AG09319 (cell line): ENCODE data around the gene IGF2.

ENCODE experiments used
- DNase-seq: peaks from one replicate; pipeline ENCODE4 v3.0.0-alpha.2; 2010; ENCODE audit warnings: low read depth; ENCODE audit errors: extremely low read depth
- TF ChIP-seq, protein P1 (sequence below): IDR thresholded peaks from 2 replicates; pipeline ENCODE4 v1.5.1; 2011; ENCODE audit warnings: low read depth, mild to moderate bottlenecking, inconsistent platforms, low read length, moderate library complexity

IGF2 gene

DNA sequence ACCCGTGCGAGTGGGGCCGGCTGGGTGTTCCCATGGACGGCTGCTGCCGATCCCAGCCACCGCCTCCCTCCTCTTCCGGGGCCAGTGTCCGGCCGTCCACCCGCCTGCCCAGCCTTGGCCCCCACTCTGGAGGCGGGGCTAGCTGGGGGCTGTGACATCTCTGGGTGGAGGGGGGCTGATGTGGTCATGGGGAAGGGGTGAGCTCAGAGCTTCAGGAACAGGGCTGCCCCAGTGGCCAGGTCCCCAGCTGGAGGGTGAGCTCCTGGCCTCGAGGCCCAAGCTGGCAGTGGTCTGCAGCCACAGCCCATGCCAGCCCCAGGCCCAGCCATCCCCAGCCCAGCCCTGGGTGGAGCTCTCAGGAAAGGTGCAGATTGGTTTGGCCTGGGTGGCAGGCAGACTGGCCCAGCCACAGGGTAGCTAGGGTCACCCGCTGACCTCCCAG, 19.1 kb upstream of the IGF2 start:
- TF ChIP-seq, protein P1, sequence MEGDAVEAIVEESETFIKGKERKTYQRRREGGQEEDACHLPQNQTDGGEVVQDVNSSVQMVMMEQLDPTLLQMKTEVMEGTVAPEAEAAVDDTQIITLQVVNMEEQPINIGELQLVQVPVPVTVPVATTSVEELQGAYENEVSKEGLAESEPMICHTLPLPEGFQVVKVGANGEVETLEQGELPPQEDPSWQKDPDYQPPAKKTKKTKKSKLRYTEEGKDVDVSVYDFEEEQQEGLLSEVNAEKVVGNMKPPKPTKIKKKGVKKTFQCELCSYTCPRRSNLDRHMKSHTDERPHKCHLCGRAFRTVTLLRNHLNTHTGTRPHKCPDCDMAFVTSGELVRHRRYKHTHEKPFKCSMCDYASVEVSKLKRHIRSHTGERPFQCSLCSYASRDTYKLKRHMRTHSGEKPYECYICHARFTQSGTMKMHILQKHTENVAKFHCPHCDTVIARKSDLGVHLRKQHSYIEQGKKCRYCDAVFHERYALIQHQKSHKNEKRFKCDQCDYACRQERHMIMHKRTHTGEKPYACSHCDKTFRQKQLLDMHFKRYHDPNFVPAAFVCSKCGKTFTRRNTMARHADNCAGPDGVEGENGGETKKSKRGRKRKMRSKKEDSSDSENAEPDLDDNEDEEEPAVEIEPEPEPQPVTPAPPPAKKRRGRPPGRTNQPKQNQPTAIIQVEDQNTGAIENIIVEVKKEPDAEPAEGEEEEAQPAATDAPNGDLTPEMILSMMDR, result no peak
- DNase-seq, result no peak

DNA sequence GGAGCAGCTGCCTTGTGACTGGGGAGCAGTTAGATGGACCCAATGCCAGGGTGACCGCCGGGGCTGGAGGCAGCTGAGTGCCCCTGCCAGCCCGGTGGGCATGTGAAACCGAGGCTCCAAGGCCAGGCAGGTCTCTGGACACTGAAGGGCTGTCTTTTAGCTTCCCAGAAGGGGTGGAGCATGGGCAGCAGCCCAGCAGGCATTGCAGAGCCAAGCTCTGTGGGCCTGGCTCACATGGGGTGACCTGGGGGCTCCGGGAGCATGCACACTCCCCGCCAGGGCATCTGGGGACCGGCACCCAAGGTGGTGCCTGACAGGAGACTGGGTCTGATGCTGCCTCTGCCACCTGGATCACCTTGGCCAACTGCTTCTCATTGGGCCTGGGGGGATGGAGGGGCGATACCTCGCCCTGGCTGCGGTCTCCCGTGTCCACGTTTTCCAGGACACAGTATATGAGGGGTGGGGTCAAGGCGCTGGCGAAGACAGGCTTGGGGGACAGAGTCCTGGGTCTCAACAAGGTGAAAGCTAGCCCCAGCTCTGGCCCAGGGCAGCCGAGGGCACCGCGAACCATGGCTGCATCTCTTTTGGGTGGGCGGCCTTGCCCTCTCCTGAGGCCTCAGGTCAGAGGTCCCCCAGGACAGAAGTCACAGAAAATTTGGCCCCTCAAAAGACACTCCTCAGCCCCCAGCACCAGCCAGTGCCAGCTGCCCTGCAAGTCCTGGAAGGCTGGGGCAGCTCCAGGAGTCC, 18.3 kb upstream of the IGF2 start:
- TF ChIP-seq, protein P1, result no peak
- no peak for DNase-seq

DNA sequence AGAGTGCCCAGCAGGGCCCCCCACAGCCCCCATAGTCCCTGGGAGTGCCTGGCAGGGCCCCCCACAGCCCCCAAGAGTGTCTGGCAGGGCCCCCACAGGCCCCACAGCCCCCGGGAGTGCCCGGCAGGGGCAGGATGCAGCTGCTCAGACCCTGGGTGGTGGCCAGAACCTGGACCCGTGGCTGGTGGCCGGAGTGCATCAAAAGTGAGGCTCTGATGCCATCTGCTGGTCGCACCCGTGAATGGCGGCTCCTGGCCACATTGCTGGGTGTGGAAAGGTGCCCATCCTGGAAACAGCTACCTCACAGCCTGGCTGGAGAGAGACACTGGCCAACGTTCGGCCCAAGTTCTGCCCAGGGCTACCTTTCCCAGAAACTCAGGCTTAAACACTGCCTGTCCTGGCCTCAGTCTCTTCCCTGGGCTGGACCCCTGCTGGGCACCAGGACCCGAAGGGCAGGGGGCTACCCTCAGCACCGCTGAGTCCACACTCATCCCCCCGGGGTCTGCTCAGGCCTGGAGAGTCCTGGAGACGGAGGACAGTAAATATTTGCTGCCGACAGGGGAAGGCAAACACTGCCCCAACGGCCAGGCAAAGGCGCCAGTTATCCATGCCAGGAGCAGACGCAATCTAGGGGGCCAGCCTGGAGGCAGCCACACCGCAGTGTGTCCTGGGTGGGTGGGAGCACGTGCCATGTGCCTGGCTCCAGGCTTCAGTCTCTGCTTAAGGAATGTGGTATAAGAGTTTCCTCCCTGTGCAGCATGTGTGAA, 17.4 kb upstream of the IGF2 start:
- TF ChIP-seq, protein P1, result peak; percentile 79
- DNase-seq, result no peak

DNA sequence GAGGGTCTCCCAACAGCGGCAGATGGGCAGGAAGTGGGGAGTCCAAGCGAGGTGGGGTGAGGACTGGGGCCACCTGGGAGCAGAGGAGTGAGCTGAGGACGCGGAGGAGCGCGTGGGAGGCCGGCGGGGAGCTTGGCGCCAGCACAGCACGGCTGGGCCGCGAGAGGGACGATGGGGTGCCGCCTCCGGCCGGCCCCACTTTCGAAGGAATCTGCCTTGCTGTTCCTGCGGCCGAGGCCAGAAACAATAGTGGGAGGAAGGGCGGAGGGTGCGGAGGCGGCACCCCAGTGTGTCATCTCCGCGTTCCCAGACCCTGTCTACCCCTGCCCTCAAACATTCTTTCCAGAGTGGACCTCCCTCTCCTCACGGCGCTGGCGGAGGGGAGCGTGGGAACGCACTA, 16.3 kb upstream of the IGF2 start:
- TF ChIP-seq, protein P1, result no peak
- DNase-seq, result no peak

DNA sequence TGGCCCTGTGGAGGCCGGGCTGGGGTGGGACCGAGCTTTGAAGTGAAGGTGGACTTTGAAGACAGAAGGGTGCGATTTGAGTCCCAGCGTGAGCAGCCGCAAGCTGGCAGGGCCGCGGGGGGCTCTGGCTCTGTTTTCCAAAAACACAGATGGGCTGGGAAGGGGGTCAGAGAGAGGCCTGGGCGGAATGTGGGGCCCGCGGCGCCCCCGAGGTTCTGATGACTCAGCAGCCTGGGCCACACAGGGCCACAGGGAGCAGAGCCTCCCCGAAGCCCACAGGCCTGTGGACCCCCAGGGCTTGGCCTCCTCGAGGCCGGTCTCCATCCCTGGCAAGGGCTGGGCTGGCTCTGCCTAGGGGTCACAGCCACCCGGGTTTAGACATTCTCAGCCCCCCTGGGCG, 15.7 kb upstream of the IGF2 start:
- TF ChIP-seq, protein P1, result no peak
- DNase-seq, result no peak

DNA sequence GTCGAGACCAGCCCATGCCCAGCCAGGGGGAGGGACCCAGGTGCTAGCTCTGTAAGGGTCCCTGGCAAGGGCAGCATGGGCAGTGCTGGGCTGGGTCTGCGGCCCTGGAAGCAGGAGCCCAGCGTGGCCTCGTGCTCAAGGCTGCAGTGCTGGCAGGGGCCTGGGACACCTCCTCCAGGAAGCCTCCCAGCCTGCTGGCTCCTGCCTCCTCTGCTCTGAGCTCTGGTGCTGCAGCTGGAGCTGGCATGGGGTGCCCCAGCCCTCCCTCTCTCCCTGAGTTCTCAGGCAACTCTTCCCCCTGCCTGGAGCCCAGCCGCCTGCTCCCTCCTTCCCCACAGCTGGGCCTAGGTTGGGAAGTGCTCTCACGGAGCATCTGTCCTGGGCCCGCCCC, 15.0 kb upstream of the IGF2 start:
- TF ChIP-seq, protein P1, result no peak
- no peak for DNase-seq

DNA sequence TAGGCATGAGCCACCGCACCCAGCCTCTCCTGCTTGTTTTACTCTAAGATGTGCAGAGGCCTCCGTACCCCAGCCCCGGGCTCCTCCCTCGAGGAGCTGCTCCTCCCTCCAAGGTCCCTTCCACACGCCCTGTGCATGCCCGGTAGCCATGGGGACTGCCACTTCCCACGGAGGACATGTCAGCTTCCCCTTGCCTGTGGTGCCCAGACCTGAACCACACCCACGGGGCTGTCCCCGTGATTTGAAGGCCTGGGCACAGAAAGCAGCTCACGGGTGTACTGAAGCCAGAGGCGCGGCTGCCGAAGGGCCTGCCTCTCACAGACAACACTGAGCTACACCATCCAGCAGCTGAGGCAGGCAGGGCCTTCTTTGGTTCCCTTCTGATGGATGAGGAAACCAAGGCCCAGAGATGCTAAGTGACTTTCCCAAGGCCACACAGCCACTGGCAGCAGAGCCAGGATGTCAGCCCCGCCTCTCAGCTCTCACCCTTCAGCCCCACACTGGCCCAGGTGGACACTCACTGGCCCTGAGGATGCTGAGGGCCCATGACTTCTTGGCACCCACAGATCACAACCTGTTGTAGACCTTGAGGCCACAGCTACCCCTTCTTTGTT, 14.5 kb upstream of the IGF2 start:
- TF ChIP-seq, protein P1, result no peak
- no peak for DNase-seq
